ENCODE data around the gene L3MBTL3. TPM values are rescaled to one million over a fixed set of nuclear protein-coding genes. Genes with fewer than 3 reads are reported as not detected.

L3MBTL3 gene
- total RNA-seq, 4 donors from 2014 or later: 4.2 to 12.8 (median 6.2) TPM

DNA sequence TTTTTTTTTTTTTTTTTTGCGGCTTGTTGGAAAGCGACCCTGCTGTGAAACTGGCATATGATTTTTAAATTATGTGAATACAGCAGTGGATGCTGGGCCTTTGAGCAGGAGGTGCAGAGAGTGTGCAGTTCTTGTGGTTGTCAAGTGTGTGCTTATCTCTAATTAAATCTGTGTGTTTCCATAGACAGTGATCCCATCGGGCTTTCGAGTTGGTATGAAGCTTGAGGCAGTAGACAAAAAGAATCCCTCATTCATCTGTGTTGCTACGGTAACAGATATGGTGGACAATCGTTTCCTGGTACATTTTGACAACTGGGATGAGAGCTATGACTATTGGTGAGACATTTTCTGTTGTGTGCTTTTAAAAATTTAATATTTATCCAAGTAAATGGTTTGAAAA is 52.4 kb downstream of the L3MBTL3 start:
- 66% methylated on average over 6 of the region's 6 CpGs for WGBS
- H3K9me3 ChIP-seq: no peaks in the 10 kb centered on the region
- no peak overlapping the region for H3K27ac ChIP-seq
- no peak for DNase-seq (ENCODE audit: low spot score in 2 of 2)
- peaks cover 6% of the 10 kb centered on the region for H3K36me3 ChIP-seq
- H3K4me3 ChIP-seq: no peak overlapping the region
- no peak for TF ChIP-seq POLR2A (IDR thresholded peaks at IDR 0.05)
- no peak for TF ChIP-seq EP300 (IDR thresholded peaks at IDR 0.05)
- no peak for TF ChIP-seq POLR2AphosphoS5 (IDR thresholded peaks at IDR 0.05)
- TF ChIP-seq, protein P1, sequence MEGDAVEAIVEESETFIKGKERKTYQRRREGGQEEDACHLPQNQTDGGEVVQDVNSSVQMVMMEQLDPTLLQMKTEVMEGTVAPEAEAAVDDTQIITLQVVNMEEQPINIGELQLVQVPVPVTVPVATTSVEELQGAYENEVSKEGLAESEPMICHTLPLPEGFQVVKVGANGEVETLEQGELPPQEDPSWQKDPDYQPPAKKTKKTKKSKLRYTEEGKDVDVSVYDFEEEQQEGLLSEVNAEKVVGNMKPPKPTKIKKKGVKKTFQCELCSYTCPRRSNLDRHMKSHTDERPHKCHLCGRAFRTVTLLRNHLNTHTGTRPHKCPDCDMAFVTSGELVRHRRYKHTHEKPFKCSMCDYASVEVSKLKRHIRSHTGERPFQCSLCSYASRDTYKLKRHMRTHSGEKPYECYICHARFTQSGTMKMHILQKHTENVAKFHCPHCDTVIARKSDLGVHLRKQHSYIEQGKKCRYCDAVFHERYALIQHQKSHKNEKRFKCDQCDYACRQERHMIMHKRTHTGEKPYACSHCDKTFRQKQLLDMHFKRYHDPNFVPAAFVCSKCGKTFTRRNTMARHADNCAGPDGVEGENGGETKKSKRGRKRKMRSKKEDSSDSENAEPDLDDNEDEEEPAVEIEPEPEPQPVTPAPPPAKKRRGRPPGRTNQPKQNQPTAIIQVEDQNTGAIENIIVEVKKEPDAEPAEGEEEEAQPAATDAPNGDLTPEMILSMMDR (IDR thresholded peaks at IDR 0.05): no peak
- H3K4me1 ChIP-seq: peaks cover 4% of the 10 kb centered on the region
- no peaks in the 10 kb centered on the region for H3K27me3 ChIP-seq

DNA sequence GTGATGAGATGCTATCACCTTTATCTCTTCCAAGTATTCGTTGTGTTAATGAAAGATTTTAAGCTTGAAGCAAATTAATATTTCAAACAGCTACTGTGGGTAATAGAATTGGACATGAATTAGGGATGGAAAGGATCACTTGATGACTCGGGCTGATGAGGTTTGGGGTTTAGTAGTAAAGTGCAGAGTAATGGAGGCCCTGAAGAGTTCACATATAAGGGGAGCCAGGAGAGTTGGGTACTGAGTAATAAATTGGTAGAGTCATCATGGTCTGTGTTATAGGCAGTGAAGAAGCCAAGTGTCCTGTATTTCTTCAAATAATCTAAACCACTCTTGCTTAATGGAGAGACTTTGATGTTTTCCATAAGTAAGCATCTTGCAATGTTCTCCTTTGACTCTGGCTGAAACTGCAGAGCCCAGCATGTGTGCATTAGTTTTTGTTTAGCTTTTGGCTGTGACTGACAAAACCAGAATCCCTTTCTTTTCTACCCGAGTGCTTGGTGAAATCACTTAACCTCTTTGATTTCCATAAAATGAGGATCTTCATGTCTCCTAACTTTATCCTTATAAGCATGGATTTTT is 57.6 kb downstream of the L3MBTL3 start:
- WGBS: 76% methylated on average over 3 of the region's 3 CpGs
- no peak for DNase-seq (ENCODE audit: low spot score in 2 of 2)
- Histone ChIP-seq H3K27me3 (no peaks in the 10 kb centered on the region), H3K27ac (no peak overlapping the region), H3K9me3 (no peaks in the 10 kb centered on the region), H3K4me1 (no peaks in the 10 kb centered on the region), H3K36me3 (peaks cover 9% of the 10 kb centered on the region), H3K4me3 (no peak overlapping the region)
- no peak for TF ChIP-seq POLR2A (IDR thresholded peaks at IDR 0.05)
- TF ChIP-seq, protein P1 (IDR thresholded peaks at IDR 0.05): no peak
- no peak for TF ChIP-seq EP300 (IDR thresholded peaks at IDR 0.05)
- no peak for TF ChIP-seq POLR2AphosphoS5 (IDR thresholded peaks at IDR 0.05)

DNA sequence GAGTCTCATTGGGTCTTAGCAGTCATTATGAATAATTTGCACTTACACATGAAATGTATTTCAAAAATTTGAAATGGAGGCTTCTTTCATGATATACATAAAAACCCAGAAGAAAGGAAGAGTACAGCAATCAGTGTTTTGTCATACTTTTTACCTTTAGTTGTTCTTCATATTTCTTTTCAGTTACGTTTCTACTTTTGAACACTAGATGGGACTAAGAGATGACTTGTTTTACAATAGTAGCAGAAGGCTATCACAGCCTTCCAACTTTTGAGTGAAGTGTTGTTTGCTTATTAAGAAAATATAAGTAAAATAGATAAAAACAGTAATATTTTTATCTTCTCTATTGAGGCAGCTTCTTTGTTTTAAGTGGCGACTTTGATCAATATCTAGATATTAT is 58.1 kb downstream of the L3MBTL3 start:
- 59% methylated on average over 2 of the region's 2 CpGs for WGBS
- Histone ChIP-seq H3K27me3 (no peaks in the 10 kb centered on the region), H3K27ac (no peak overlapping the region), H3K4me3 (no peak overlapping the region), H3K9me3 (no peaks in the 10 kb centered on the region), H3K36me3 (peaks cover 9% of the 10 kb centered on the region), H3K4me1 (no peaks in the 10 kb centered on the region)
- TF ChIP-seq, protein P1 (IDR thresholded peaks at IDR 0.05): no peak
- TF ChIP-seq POLR2A (IDR thresholded peaks at IDR 0.05): no peak
- TF ChIP-seq POLR2AphosphoS5 (IDR thresholded peaks at IDR 0.05): no peak
- no peak for TF ChIP-seq EP300 (IDR thresholded peaks at IDR 0.05)
- DNase-seq (ENCODE audit: low spot score in 2 of 2): no peak

DNA sequence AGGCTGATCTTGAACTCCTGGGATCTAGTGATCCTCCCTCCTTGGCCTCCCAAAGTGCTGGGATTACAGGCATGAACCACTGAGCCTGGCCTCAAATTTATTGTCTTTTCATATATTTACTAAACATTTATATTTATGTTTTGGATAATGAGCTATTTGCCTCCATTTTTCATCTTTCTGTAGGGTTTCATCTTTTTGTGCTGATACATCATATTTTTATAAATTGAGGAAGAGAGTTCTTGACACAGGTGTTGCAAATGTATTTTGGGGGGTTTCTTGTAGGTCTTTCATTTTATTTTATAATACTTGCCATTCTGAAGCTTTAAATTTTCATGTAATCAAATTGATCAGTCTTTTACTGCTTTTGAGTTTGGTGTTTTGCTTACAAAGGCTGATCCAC is 72.4 kb downstream of the L3MBTL3 start:
- no peaks in the 10 kb centered on the region for H3K9me3 ChIP-seq
- no peaks in the 10 kb centered on the region for H3K27me3 ChIP-seq
- H3K27ac ChIP-seq: no peak overlapping the region
- H3K4me1 ChIP-seq: no peaks in the 10 kb centered on the region
- no peaks in the 10 kb centered on the region for H3K36me3 ChIP-seq
- TF ChIP-seq EP300 (IDR thresholded peaks at IDR 0.05) (no peak), POLR2AphosphoS5 (IDR thresholded peaks at IDR 0.05) (no peak), POLR2A (IDR thresholded peaks at IDR 0.05) (no peak)
- TF ChIP-seq, protein P1 (IDR thresholded peaks at IDR 0.05): no peak
- DNase-seq (ENCODE audit: low spot score in 2 of 2): no peak
- H3K4me3 ChIP-seq: no peak overlapping the region

DNA sequence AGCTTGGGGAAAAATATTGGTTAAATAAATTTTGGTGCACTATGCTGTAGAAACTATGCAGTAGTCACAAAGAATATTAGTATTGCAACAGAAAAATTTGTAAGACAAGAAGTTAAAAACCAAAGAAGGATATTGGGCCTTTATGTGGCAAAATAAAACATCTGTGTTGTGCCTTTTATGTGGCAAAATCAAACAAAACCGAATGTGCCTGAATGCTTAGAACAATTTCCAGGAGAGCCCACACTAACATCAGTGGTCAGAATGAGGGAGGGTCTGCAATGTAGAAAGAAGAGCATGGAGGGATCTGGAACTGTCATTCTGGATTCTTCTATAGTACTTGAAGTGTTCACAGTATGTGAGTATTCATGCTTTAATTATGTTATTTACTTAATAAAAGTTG is 75.2 kb downstream of the L3MBTL3 start:
- Histone ChIP-seq H3K9me3 (no peaks in the 10 kb centered on the region), H3K4me1 (no peaks in the 10 kb centered on the region), H3K27ac (no peak overlapping the region), H3K4me3 (no peak overlapping the region), H3K36me3 (no peaks in the 10 kb centered on the region), H3K27me3 (no peaks in the 10 kb centered on the region)
- 82% methylated on average over 1 of the region's 1 CpG for WGBS
- no peak for DNase-seq (ENCODE audit: low spot score in 2 of 2)
- TF ChIP-seq POLR2AphosphoS5 (IDR thresholded peaks at IDR 0.05) (no peak), EP300 (IDR thresholded peaks at IDR 0.05) (no peak), POLR2A (IDR thresholded peaks at IDR 0.05) (no peak)
- TF ChIP-seq, protein P1 (IDR thresholded peaks at IDR 0.05): no peak
